ENCODE results near the gene SH3BGRL3. TPM values are rescaled to one million over a fixed set of nuclear protein-coding genes. Genes with fewer than 3 reads are reported as not detected.

Gene SH3BGRL3
- polyA plus RNA-seq, 2 of the 4 experiments (the other 2 are of a cell fraction), result 38.7 to 78.6 TPM

DNA sequence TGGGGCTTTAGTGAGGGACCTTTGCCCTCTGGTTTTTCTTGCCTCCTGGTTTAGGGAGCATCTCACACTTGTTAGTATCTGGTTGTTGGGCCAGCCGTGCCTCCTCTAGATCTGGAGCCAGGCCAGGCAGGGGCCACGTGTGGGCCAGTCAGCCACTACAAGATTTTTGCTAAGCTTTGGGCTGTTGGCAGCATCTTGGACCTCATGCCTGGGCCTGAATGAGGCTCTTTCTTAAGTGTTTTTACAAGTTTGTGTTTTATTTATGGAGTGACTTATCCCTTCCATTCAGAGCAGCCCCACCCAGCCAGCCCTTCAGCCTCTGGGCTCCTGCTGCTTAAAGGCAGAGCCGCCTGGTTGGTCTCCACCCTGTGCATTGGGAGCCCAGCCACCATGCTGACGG lies 1.6 kb upstream of the SH3BGRL3 start:
- ATAC-seq (no peak), FAIRE-seq (no peak), DNase-seq (ENCODE audit: low read depth in 1 of 2, low spot score in 1 of 2) (no peak)
- POLR2A ChIA-PET, result no interaction called here
- Histone ChIP-seq H3K9me3 (no peaks in the 10 kb centered on the region), H3K4me3 (no peak overlapping the region), H3K4me2 (no peak overlapping the region), H3K4me1 (peaks cover 45% of the 10 kb centered on the region), H3K27ac (no peak overlapping the region)
- WGBS (ENCODE audit: missing lambda C conversion rate), result 68% methylated on average over 4 of the region's 4 CpGs
- TF ChIP-seq KDM5A (IDR thresholded peaks at IDR 0.05) (no peak), RNF2 (IDR thresholded peaks at IDR 0.05; ENCODE audit: borderline replicate concordance, low read depth) (no peak), HDAC2 (IDR thresholded peaks at IDR 0.05) (no peak), EHF (CRISPR knock-in tag; IDR thresholded peaks at IDR 0.05) (no peak)
- CTCF ChIA-PET, result interaction anchor here (2.1 to 6.0 kb wide), 3 partner anchors 43 to 113 kb away, joined by 7 to 32 read pairs (median 12); no protein-coding TSS in a partner anchor

GRCh38 chr1:26278724-26279455 lies 996 bp upstream of the SH3BGRL3 start:
- Histone ChIP-seq H3K4me2 (peak overlapping the region; percentile 83), H3K9me3 (no peaks in the 10 kb centered on the region), H3K4me1 (peaks cover 45% of the 10 kb centered on the region), H3K4me3 (peak overlapping the region; percentile 98), H3K27ac (peak overlapping the region; percentile 99)
- DNase-seq (ENCODE audit: low read depth in 1 of 2, low spot score in 1 of 2) (no peak), ATAC-seq (no peak), FAIRE-seq (no peak)
- 91% methylated on average over 9 of the region's 9 CpGs for WGBS (ENCODE audit: missing lambda C conversion rate)
- ChIA-PET CTCF (interaction anchor here (0.7 to 6.0 kb wide), 13 partner anchors 9 to 138 kb away, joined by 3 to 32 read pairs (median 5); partner anchors contain the start of gene CEP85), POLR2A (interaction anchor here (1.8 kb wide), 1 partner anchor 45 kb away, joined by 6 read pairs; the partner anchor contains the start of gene CEP85)
- TF ChIP-seq KDM1A (IDR thresholded peaks at IDR 0.05; ENCODE audit: low read depth) (no peak), EHMT2 (IDR thresholded peaks at IDR 0.05; ENCODE audit: low read depth) (no peak)

GRCh38 chr1:26280333-26281042 lies 602 bp downstream of the SH3BGRL3 start:
- H3K27ac ChIP-seq, result peak overlapping the region; percentile 99
- ChIA-PET CTCF (interaction anchor here (0.5 to 6.0 kb wide), 15 partner anchors 9 to 137 kb away, joined by 3 to 32 read pairs (median 5); partner anchors contain the start of gene CEP85), POLR2A (interaction anchor here (1.8 kb wide), 1 partner anchor 47 kb away, joined by 6 read pairs; the partner anchor contains the start of gene CEP85)
- peaks cover 53% of the 10 kb centered on the region for H3K4me1 ChIP-seq
- no peak for FAIRE-seq
- H3K4me3 ChIP-seq, result peak overlapping the region; percentile 98
- TF ChIP-seq EHF (CRISPR knock-in tag; IDR thresholded peaks at IDR 0.05) (no peak), FOXS1 (CRISPR knock-in tag; IDR thresholded peaks at IDR 0.05) (no peak), NR3C1 (IDR thresholded peaks at IDR 0.05) (no peak)
- 12% methylated on average over 10 of the region's 20 CpGs for WGBS (ENCODE audit: missing lambda C conversion rate)
- H3K4me2 ChIP-seq, result peak overlapping the region; percentile 83
- H3K9me3 ChIP-seq, result no peaks in the 10 kb centered on the region
- ATAC-seq, result peak; percentile 8 to 10; a peak in 3 of 6 replicates
- DNase-seq (ENCODE audit: low read depth in 1 of 2, low spot score in 1 of 2), result peak in 1 of 2 experiments; percentile 58

- no peak for ATAC-seq
- ChIA-PET CTCF (interaction anchor here (0.5 to 2.4 kb wide), 7 partner anchors 18 to 136 kb away, joined by 3 to 9 read pairs (median 5); partner anchors contain the start of gene CEP85), POLR2A (no interaction called here)
- FAIRE-seq, result no peak
- no peak for TF ChIP-seq ZFP36 (IDR thresholded peaks at IDR 0.05; ENCODE audit: borderline replicate concordance, partially characterized antibody)
- TF ChIP-seq, protein P1, sequence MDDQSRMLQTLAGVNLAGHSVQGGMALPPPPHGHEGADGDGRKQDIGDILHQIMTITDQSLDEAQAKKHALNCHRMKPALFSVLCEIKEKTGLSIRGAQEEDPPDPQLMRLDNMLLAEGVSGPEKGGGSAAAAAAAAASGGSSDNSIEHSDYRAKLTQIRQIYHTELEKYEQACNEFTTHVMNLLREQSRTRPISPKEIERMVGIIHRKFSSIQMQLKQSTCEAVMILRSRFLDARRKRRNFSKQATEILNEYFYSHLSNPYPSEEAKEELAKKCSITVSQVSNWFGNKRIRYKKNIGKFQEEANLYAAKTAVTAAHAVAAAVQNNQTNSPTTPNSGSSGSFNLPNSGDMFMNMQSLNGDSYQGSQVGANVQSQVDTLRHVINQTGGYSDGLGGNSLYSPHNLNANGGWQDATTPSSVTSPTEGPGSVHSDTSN (IDR thresholded peaks at IDR 0.05), result no peak
- no peak for TF ChIP-seq FOXS1 (CRISPR knock-in tag; IDR thresholded peaks at IDR 0.05)
- no peak for TF ChIP-seq NPAS2 (CRISPR knock-in tag; IDR thresholded peaks at IDR 0.05; ENCODE audit: borderline replicate concordance)
- TF ChIP-seq BHLHE40 (IDR thresholded peaks at IDR 0.05; ENCODE audit: low read depth, low read length), result no peak
- TF ChIP-seq JUN (IDR thresholded peaks at IDR 0.05), result no peak
- TF ChIP-seq MAZ (IDR thresholded peaks at IDR 0.05; ENCODE audit: borderline replicate concordance, low read depth, low read length), result no peak
- TF ChIP-seq CBX8 (IDR thresholded peaks at IDR 0.05), result no peak
- TF ChIP-seq RARB (CRISPR knock-in tag; IDR thresholded peaks at IDR 0.05), result no peak
- no peak for TF ChIP-seq MAX (IDR thresholded peaks at IDR 0.05)
- TF ChIP-seq EP300 (IDR thresholded peaks at IDR 0.05), result no peak
- TF ChIP-seq CBX2 (IDR thresholded peaks at IDR 0.05; ENCODE audit: borderline replicate concordance, low read depth), result no peak
- no peak for TF ChIP-seq MYC (IDR thresholded peaks at IDR 0.05; ENCODE audit: borderline replicate concordance, low read length)
- 92% methylated on average over 2 of the region's 5 CpGs for WGBS (ENCODE audit: missing lambda C conversion rate)
- Histone ChIP-seq H3K4me2 (peak overlapping the region; percentile 83), H3K9me3 (no peaks in the 10 kb centered on the region), H3K4me1 (peaks cover 45% of the 10 kb centered on the region), H3K4me3 (peak overlapping the region; percentile 98; the same call in 2 of the 3 replicates), H3K27ac (peak overlapping the region in 1 of 2 experiments; percentile 99; a peak in 3 of 6 replicates)
- no peak for DNase-seq (ENCODE audit: low read depth in 1 of 2, low spot score in 1 of 2)
Measured at GRCh38 chr1:26281091-26281958, 1.4 kb downstream of the SH3BGRL3 start.

Measured in A549 (cell line).